SU-DHL-6 (cell line): ENCODE results near the gene KREMEN1.

ENCODE experiments used
- H2AFZ ChIP-seq: fragments of 200-600 bp; sonication (generic); 2 replicates; pipeline ENCODE4 v1.6.1; 2014; ENCODE audit warnings: low read depth, mild to moderate bottlenecking, moderate library complexity, mixed read lengths, antibody characterized with exemption, low read length; ENCODE audit not compliant: severe bottlenecking
- H3F3A ChIP-seq: fragments of 200-600 bp; shearing (Covaris generic); 2 replicates; pipeline ENCODE4 v1.6.0; 2016; ENCODE audit warnings: antibody characterized with exemption, mild to moderate bottlenecking; ENCODE audit not compliant: insufficient read depth
- H3K27ac ChIP-seq: fragments of 200-600 bp; sonication (generic); 2 replicates; pipeline ENCODE4 v1.5.1; 2016; ENCODE audit warnings: low read depth, mild to moderate bottlenecking, low read length, moderate library complexity, mixed read lengths
- H3K27me3 ChIP-seq: fragments of 200-600 bp; sonication (generic), shearing (Covaris generic); 2 replicates; pipeline ENCODE4 v1.6.0; 2014; ENCODE audit warnings: mild to moderate bottlenecking, low read length
- H3K36me3 ChIP-seq: fragments of 200-600 bp; sonication (generic); 2 replicates; pipeline ENCODE4 v1.6.1; 2014; ENCODE audit warnings: mild to moderate bottlenecking, low read length, mixed read lengths
- H3K4me2 ChIP-seq: fragments of 300-600, 200-600 bp; shearing (Covaris generic), sonication (generic); 2 replicates; pipeline ENCODE4 v1.6.0; 2014; ENCODE audit warnings: low read length, low read depth, mild to moderate bottlenecking; ENCODE audit not compliant: poor library complexity, severe bottlenecking
- H3K4me3 ChIP-seq: fragments of 200-600 bp; sonication (generic); 2 replicates; pipeline ENCODE4 v1.5.1; 2014; ENCODE audit warnings: antibody characterized with exemption, low read length, mild to moderate bottlenecking, mixed read lengths; ENCODE audit not compliant: insufficient read depth, poor library complexity, severe bottlenecking
- H3K79me2 ChIP-seq: fragments of 200-600 bp; sonication (generic); 2 replicates; pipeline ENCODE4 v1.6.1; 2014; ENCODE audit warnings: mild to moderate bottlenecking, low read length, moderate library complexity; ENCODE audit not compliant: insufficient read depth
- H3K9ac ChIP-seq: fragments of 200-600 bp; sonication (generic); 2 replicates; pipeline ENCODE4 v1.7.0; 2014; ENCODE audit warnings: mild to moderate bottlenecking, low read length
- H3K9me2 ChIP-seq: fragments of 200-600 bp; sonication (generic); replicated peaks from 2 replicates; pipeline ENCODE4 v1.6.1; 2014; ENCODE audit warnings: low read length; ENCODE audit not compliant: insufficient read depth
- H3K9me3 ChIP-seq: fragments of 200-600 bp; sonication (generic); 2 replicates; pipeline ENCODE4 v1.6.1; 2014; ENCODE audit warnings: low read length, mixed read lengths; ENCODE audit not compliant: insufficient read depth
- H4K20me1 ChIP-seq: fragments of 200-600 bp; sonication (generic); 2 replicates; pipeline ENCODE4 v1.6.1; 2014; ENCODE audit warnings: low read depth, mild to moderate bottlenecking, antibody characterized with exemption, low read length, moderate library complexity, mixed read lengths
- CTCF ChIP-seq: fragments of 200-600 bp; sonication (generic); IDR thresholded peaks from one replicate; pipeline ENCODE4 v1.5.1; 2017; ENCODE audit warnings: antibody characterized with exemption, mild to moderate bottlenecking, low read length, moderate library complexity; ENCODE audit not compliant: insufficient read depth, poor library complexity, severe bottlenecking
- EZH2phosphoT487 ChIP-seq: fragments of 200-600 bp; sonication (generic), shearing (Covaris generic); conservative IDR thresholded peaks from 2 replicates; pipeline ENCODE4 v1.6.1; 2018; ENCODE audit warnings: mild to moderate bottlenecking, antibody characterized with exemption, low read length, moderate library complexity, mixed read lengths

The KREMEN1 gene

GRCh38 chr22:29129808-29130140 lies 56.9 kb downstream of the KREMEN1 start:
- Histone ChIP-seq H3K27me3 (no peaks in the 10 kb centered on the region), H3K79me2 (no peaks in the 10 kb centered on the region), H3F3A (no peaks in the 10 kb centered on the region), H3K4me3 (no peak overlapping the region), H2AFZ (no peak overlapping the region), H3K4me2 (no peak overlapping the region), H4K20me1 (no peaks in the 10 kb centered on the region), H3K9ac (no peak overlapping the region), H3K27ac (no peak overlapping the region), H3K9me2 (no peaks in the 10 kb centered on the region), H3K36me3 (no peaks in the 10 kb centered on the region), H3K9me3 (no peaks in the 10 kb centered on the region)
- TF ChIP-seq EZH2phosphoT487 (no peak), CTCF (no peak)

- Histone ChIP-seq H2AFZ (no peak overlapping the region), H3K4me3 (no peak overlapping the region), H3K27ac (no peak overlapping the region), H3K9me3 (no peaks in the 10 kb centered on the region), H4K20me1 (no peaks in the 10 kb centered on the region), H3F3A (no peaks in the 10 kb centered on the region), H3K27me3 (no peaks in the 10 kb centered on the region), H3K9ac (no peak overlapping the region), H3K4me2 (no peak overlapping the region), H3K9me2 (no peaks in the 10 kb centered on the region), H3K36me3 (no peaks in the 10 kb centered on the region), H3K79me2 (no peaks in the 10 kb centered on the region)
- TF ChIP-seq EZH2phosphoT487: no peak
These were observed 57.6 kb downstream of the KREMEN1 start for GRCh38 chr22:29130476-29130875.

GRCh38 chr22:29133603-29134133 lies 60.8 kb downstream of the KREMEN1 start:
- H3K4me3 ChIP-seq: no peak overlapping the region

GRCh38 chr22:29134448-29134847 lies 61.6 kb downstream of the KREMEN1 start:
- Histone ChIP-seq H2AFZ (no peak overlapping the region), H3K79me2 (no peaks in the 10 kb centered on the region), H3K4me3 (no peak overlapping the region), H3K9ac (no peak overlapping the region), H3K27ac (no peak overlapping the region), H3K27me3 (no peaks in the 10 kb centered on the region), H3K36me3 (no peaks in the 10 kb centered on the region), H3K9me2 (no peaks in the 10 kb centered on the region), H3K4me2 (no peak overlapping the region), H3F3A (no peaks in the 10 kb centered on the region), H3K9me3 (no peaks in the 10 kb centered on the region), H4K20me1 (no peaks in the 10 kb centered on the region)
- TF ChIP-seq EZH2phosphoT487 (no peak), CTCF (no peak)

More at GRCh38 chr22:29133603-29134133, 60.8 kb downstream of the KREMEN1 start:
- Histone ChIP-seq H3K27me3 (no peaks in the 10 kb centered on the region), H4K20me1 (no peaks in the 10 kb centered on the region), H3K36me3 (no peaks in the 10 kb centered on the region), H3K79me2 (no peaks in the 10 kb centered on the region), H2AFZ (no peak overlapping the region), H3K9me2 (no peaks in the 10 kb centered on the region), H3K9me3 (no peaks in the 10 kb centered on the region), H3F3A (no peaks in the 10 kb centered on the region), H3K9ac (no peak overlapping the region), H3K4me2 (no peak overlapping the region), H3K27ac (no peak overlapping the region)
- no peak for TF ChIP-seq EZH2phosphoT487
